Measurements from ENCODE around the gene VPS54. TPM values are rescaled to one million over a fixed set of nuclear protein-coding genes. Genes with fewer than 3 reads are reported as not detected.
"Not testable (repeated sequence)": the region's sequence is repeated elsewhere in the genome, so short reads cannot be mapped to it uniquely, and the experiment has no call there.

VPS54 gene
- polyA plus RNA-seq, 6 donors from 2014 or later: 4.6 to 10.8 (median 5.2) TPM

DNA sequence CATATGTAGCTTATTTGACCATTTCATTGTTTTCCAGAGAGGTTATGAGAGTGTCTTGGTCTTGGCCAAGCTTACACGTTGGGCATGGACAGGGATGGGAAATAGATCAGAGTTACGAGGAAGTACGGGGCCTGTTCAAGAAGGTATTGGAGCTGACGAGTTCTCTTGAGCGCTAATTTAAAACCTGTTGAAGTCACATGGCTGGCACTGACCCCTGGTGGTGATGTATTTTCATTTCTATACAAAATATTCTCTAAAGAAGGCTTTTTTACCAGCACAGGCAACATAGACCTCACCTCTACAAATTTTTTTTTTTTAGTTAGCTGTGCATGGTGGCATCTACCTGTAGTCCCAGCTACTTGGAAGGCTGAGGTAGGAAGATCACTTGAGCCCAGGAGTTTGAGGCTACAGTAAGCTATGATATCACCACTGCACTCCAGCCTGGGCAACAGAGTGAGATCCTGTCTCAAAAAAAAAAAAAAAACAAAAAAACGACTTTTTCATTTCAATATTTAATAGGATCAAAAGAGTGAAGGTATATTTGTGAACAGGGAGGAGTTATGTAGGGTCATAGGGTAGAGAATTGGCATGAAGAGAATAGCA, 157.9 kb downstream of the VPS54 start:
- DNase-seq (peak; percentile 61), ATAC-seq (ENCODE audit: low read depth in 2 of 2) (peak; percentile 55 to 82)
- Mint-ChIP-seq H3K27me3 (no peaks in the 10 kb centered on the region), H3K4me3 (no peak overlapping the region), H3K9me3 (no peaks in the 10 kb centered on the region), H3K27ac (peak overlapping the region in 3 of 6 donors; percentile 2 to 49 (median 3)), H3K4me1 (peaks cover 9 to 12% (median 11%) of the 10 kb centered on the region in 3 donors), H3K36me3 (peaks cover 0 to 3% of the 10 kb centered on the region in 2 donors)

DNA sequence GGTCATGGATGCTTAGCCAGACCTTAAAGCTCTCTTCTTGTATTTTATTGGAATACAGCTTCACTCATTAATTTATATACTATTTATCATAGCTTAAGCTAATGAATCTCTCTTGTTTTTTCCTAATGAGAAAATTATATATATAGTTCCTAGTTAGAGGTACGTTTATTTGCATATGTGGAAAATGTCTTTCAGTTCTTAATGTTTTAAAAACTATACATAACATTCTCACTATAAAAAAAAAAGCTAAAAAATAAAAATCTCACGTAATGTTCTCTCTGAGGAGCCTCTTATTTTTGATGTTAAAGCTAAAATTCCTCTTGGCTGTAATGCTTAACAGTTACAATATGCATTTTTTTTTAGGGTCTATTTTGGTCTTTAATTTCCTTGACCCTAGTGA, 160.9 kb downstream of the VPS54 start:
- DNase-seq (no peak), ATAC-seq (ENCODE audit: low read depth in 2 of 2) (no peak)
- peaks cover 17 to 36% (median 21%) of the 10 kb centered on the region in 3 donors for H3K4me1 Mint-ChIP-seq
- H3K27ac Mint-ChIP-seq: peak overlapping the region in 1 of 6 donors; percentile 16
- no peaks in the 10 kb centered on the region for H3K9me3 Mint-ChIP-seq
- no peaks in the 10 kb centered on the region for H3K27me3 Mint-ChIP-seq
- H3K4me3 Mint-ChIP-seq: no peak overlapping the region
- H3K36me3 Mint-ChIP-seq: peaks cover 0 to 6% of the 10 kb centered on the region in 2 donors

GRCh38 chr2:63856303-63856603, 163.0 kb downstream of the VPS54 start:
- no peaks in the 10 kb centered on the region for H3K9me3 Mint-ChIP-seq
- peaks cover 2 to 6% of the 10 kb centered on the region in 2 donors for H3K36me3 Mint-ChIP-seq
- peaks cover 29 to 49% (median 34%) of the 10 kb centered on the region in 3 donors for H3K4me1 Mint-ChIP-seq
- peak; percentile 23 to 33 for ATAC-seq (ENCODE audit: low read depth in 2 of 2)
- peak overlapping the region; percentile 12 to 80 (median 48) for H3K27ac Mint-ChIP-seq
- DNase-seq: no peak
- no peaks in the 10 kb centered on the region for H3K27me3 Mint-ChIP-seq
- no peak overlapping the region for H3K4me3 Mint-ChIP-seq

DNA sequence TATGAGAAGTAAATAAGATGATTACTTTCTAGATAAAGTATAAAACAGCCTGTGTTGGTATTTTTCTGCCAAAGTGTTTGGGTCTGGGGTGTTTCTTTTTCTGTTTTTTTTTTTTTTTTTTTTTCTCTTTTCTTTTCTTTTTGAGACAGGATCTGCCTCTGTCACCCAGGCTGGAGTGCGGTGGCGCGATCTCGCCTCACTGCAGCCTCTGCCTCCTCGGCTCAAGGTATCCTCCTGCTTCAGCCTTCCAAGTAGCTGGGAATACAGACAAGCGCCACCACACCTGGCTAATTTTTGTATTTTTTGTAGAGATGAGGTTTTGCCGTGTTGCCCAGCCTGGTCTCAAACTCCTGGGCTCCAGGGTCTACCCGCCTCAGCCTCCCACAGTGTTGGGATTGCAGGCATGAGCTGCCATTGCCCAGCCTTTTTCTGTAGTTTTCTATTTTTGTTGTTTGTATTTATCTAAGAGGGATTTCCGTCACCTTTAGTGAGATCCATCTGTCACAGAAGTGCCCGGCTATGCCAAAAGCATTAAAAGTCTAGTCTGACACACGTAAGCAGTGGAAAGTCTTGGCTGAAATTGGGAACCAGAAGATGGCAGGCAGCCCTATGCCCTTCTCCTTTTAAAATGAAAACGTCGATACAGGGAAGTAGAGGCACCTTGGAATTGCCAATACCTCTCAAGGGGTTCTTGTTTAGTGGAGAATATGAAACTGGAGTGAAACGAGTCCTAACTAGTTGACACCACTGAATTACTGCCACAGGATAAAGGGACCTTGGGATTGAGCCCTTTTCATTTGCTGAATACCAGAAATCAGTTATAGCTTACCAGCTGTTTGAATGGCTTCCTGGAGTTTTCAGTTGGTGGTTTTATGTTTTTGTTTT, 163.6 kb downstream of the VPS54 start:
- Mint-ChIP-seq H3K4me3 (no peak overlapping the region), H3K27ac (peak overlapping the region; percentile 31 to 79 (median 48)), H3K9me3 (no peaks in the 10 kb centered on the region), H3K4me1 (peaks cover 29 to 49% (median 33%) of the 10 kb centered on the region in 3 donors), H3K36me3 (peaks cover 6% of the 10 kb centered on the region in 2 donors), H3K27me3 (no peaks in the 10 kb centered on the region)
- DNase-seq: no peak
- ATAC-seq (ENCODE audit: low read depth in 2 of 2): no peak

DNA sequence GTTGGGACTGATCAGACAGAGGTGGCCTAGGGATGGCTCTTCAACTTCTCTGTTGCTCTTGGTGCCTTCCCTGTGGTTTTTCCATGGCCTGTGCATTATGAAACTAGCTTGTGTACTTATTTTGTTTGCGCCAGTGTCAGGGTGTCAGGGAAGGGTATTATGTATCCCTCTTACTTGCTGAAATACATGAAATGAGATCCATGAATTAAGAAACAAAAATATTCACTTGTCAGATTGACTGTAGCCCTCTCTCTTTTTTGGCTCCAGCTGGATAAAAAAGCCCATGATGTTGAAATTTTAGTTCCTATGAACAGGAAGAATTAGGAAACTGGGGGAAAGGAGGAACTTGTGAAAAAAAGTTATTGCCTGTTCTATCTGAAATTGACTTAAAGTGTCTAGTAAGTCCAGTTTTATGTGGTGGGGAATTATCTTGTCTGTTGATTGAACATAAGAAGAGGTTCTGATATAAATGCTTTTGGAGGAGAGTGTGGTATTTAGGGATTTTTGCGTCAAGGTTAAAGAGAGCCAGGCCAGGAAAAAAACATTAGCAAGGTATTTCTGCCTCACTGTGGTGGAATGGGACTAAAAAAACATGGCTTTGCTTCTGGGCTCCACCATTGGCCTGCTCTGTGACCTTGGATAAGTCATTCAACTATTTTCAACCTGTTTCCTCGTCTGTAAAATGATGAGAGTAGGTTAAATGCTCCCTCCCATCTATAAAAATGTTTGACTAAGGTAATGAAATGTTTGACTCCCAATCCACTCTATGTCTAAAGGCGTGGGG, 165.5 kb downstream of the VPS54 start:
- H3K4me1 Mint-ChIP-seq: peaks cover 36 to 57% (median 42%) of the 10 kb centered on the region in 3 donors
- H3K4me3 Mint-ChIP-seq: peak overlapping the region in 1 of 8 donors; percentile 41
- ATAC-seq (ENCODE audit: low read depth in 2 of 2): no peak
- DNase-seq: no peak
- no peaks in the 10 kb centered on the region for H3K9me3 Mint-ChIP-seq
- H3K36me3 Mint-ChIP-seq: peaks cover 6% of the 10 kb centered on the region in 2 donors
- no peaks in the 10 kb centered on the region for H3K27me3 Mint-ChIP-seq
- peak overlapping the region in 5 of 6 donors; percentile 10 to 75 (median 69) for H3K27ac Mint-ChIP-seq

GRCh38 chr2:63851691-63852311, 167.4 kb downstream of the VPS54 start:
- H3K36me3 Mint-ChIP-seq: peaks cover 6% of the 10 kb centered on the region in 2 donors
- peaks cover 0 to 1% (median 0%) of the 10 kb centered on the region in 7 donors for H3K9me3 Mint-ChIP-seq
- H3K4me1 Mint-ChIP-seq: peaks cover 42 to 63% (median 51%) of the 10 kb centered on the region in 3 donors
- no peak for ATAC-seq (ENCODE audit: low read depth in 2 of 2)
- no peak overlapping the region for H3K4me3 Mint-ChIP-seq
- H3K27ac Mint-ChIP-seq: peak overlapping the region in 2 of 6 donors; percentile 14 to 81
- DNase-seq: no peak
- H3K27me3 Mint-ChIP-seq: no peaks in the 10 kb centered on the region

DNA sequence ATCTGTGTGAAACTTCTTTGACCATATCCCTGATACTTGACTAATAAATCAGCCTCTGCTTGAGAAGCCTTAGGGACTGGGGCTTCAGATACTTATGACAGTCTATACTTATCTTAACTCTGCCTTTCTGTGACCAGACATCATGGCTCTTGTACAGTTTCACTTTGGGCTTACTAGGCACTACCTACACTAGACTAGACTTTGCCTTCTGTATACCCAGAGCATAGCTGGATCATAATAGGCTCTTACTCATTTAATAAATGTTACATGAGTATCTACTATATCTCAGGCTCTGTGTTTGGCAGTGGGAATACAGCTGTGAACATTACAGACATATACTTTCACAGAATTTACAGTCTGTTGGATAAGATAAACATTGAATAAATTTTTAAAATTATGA, 168.6 kb downstream of the VPS54 start:
- DNase-seq (no peak), ATAC-seq (ENCODE audit: low read depth in 2 of 2) (no peak)
- Mint-ChIP-seq H3K4me3 (no peak overlapping the region), H3K27ac (no peak overlapping the region), H3K4me1 (peaks cover 46 to 62% (median 59%) of the 10 kb centered on the region in 3 donors), H3K36me3 (peaks cover 0 to 9% of the 10 kb centered on the region in 2 donors), H3K9me3 (peaks cover 0 to 1% (median 0%) of the 10 kb centered on the region in 7 donors), H3K27me3 (no peaks in the 10 kb centered on the region)

DNA sequence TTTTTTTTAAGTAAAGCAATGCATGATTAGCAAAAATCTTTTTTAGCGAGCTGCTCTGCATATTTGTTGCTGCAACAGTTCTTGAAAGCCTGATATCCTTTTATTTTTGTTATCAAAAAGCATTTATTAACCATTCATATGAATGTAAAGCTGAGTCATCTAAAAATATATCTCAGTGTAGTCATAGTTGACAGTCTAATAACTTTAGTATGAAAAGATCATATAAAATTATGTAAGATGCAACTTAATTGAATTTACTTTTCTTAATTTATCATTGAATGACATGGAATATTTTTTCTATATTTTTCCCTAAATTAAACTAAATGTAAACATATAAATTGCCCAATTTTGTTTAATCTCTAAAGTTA, 169.0 kb downstream of the VPS54 start:
- H3K36me3 Mint-ChIP-seq: peaks cover 0 to 11% of the 10 kb centered on the region in 2 donors
- H3K27me3 Mint-ChIP-seq: no peaks in the 10 kb centered on the region
- peaks cover 0 to 1% (median 0%) of the 10 kb centered on the region in 7 donors for H3K9me3 Mint-ChIP-seq
- H3K4me3 Mint-ChIP-seq: no peak overlapping the region
- ATAC-seq (ENCODE audit: low read depth in 2 of 2) (no peak), DNase-seq (no peak)
- no peak overlapping the region for H3K27ac Mint-ChIP-seq
- peaks cover 49 to 66% (median 57%) of the 10 kb centered on the region in 3 donors for H3K4me1 Mint-ChIP-seq

GRCh38 chr2:63849381-63850203, 169.6 kb downstream of the VPS54 start:
- Mint-ChIP-seq H3K36me3 (peaks cover 0 to 11% of the 10 kb centered on the region in 2 donors), H3K4me3 (no peak overlapping the region), H3K9me3 (peaks cover 0 to 1% (median 0%) of the 10 kb centered on the region in 7 donors), H3K4me1 (peaks cover 49 to 69% (median 52%) of the 10 kb centered on the region in 3 donors), H3K27me3 (no peaks in the 10 kb centered on the region), H3K27ac (peak overlapping the region in 2 of 6 donors; percentile 2 to 42)
- ATAC-seq (ENCODE audit: low read depth in 2 of 2) (no peak), DNase-seq (no peak)

GRCh38 chr2:63847571-63847970, 171.7 kb downstream of the VPS54 start:
- H3K27ac Mint-ChIP-seq: peak overlapping the region in 2 of 6 donors; percentile 67 to 92
- H3K4me3 Mint-ChIP-seq: not testable (repeated sequence)

GRCh38 chr2:63846487-63846886, 172.7 kb downstream of the VPS54 start:
- Mint-ChIP-seq H3K27me3 (no peaks in the 10 kb centered on the region), H3K9me3 (peaks cover 0 to 1% (median 0%) of the 10 kb centered on the region in 7 donors), H3K27ac (peak overlapping the region in 2 of 6 donors; percentile 31 to 43), H3K4me1 (peaks cover 47 to 71% (median 50%) of the 10 kb centered on the region in 3 donors), H3K4me3 (peak overlapping the region in 1 of 8 donors; percentile 59), H3K36me3 (peaks cover 0 to 11% of the 10 kb centered on the region in 2 donors)
- no peak for DNase-seq
- ATAC-seq (ENCODE audit: low read depth in 2 of 2): no peak

More at GRCh38 chr2:63847571-63847970, 171.7 kb downstream of the VPS54 start:
- not testable (repeated sequence) for H3K9me3 Mint-ChIP-seq; ATAC-seq (ENCODE audit: low read depth in 2 of 2); DNase-seq; H3K27me3 Mint-ChIP-seq
- H3K36me3 Mint-ChIP-seq: peaks cover 0 to 11% of the 10 kb centered on the region in 2 donors
- H3K4me1 Mint-ChIP-seq: peaks cover 46 to 69% (median 49%) of the 10 kb centered on the region in 3 donors

GRCh38 chr2:63845866-63846265, 173.4 kb downstream of the VPS54 start:
- no peak for ATAC-seq (ENCODE audit: low read depth in 2 of 2)
- peak overlapping the region in 1 of 6 donors; percentile 43 for H3K27ac Mint-ChIP-seq
- H3K4me1 Mint-ChIP-seq: peaks cover 42 to 65% (median 45%) of the 10 kb centered on the region in 3 donors
- no peak for DNase-seq
- H3K27me3 Mint-ChIP-seq: no peaks in the 10 kb centered on the region
- peaks cover 0 to 5% of the 10 kb centered on the region in 2 donors for H3K36me3 Mint-ChIP-seq
- H3K4me3 Mint-ChIP-seq: peak overlapping the region in 3 of 8 donors; percentile 3 to 20 (median 18)
- H3K9me3 Mint-ChIP-seq: peaks cover 0 to 1% (median 0%) of the 10 kb centered on the region in 7 donors
